Measurements from ENCODE around the gene VTN. TPM values are rescaled to one million over a fixed set of nuclear protein-coding genes. Genes with fewer than 3 reads are reported as not detected.

VTN gene
- total RNA-seq, 1 donor from 2014 or later: 0.18 TPM

- Mint-ChIP-seq H3K27ac (peak overlapping the region; percentile 89), H3K4me1 (peaks cover 37% of the 10 kb centered on the region), H3K9me3 (no peaks in the 10 kb centered on the region), H3K36me3 (ENCODE audit: low read depth) (peaks cover 32% of the 10 kb centered on the region), H3K4me3 (peak overlapping the region; percentile 96), H3K27me3 (no peaks in the 10 kb centered on the region)
- intact Hi-C loops (cut with micrococcal nuclease): loop anchor here (1.0 to 2.0 kb wide), 8 partner anchors 17 to 530 kb away; partner anchors contain the start of genes LYRM9, POLDIP2, SARM1 and SLC46A1
- ChIA-PET POLR2A (interaction anchor here (0.6 to 4.3 kb wide), 19 partner anchors 9 to 1668 kb away, joined by 3 to 110 read pairs (median 3); partner anchors contain the start of genes ALDOC, BLTP2, POLDIP2 and RPL23A), CTCF (interaction anchor here (1.4 to 1.5 kb wide), 2 partner anchors 80 to 531 kb away, joined by 5 to 8 read pairs; no protein-coding TSS in a partner anchor)
- ATAC-seq (ENCODE audit: low read depth) (no peak), DNase-seq (no peak)
- TF ChIP-seq CTCF (IDR thresholded peaks at IDR 0.05): no peak
These were observed 33.9 kb downstream of the VTN start for GRCh38 chr17:28335959-28336871.

DNA sequence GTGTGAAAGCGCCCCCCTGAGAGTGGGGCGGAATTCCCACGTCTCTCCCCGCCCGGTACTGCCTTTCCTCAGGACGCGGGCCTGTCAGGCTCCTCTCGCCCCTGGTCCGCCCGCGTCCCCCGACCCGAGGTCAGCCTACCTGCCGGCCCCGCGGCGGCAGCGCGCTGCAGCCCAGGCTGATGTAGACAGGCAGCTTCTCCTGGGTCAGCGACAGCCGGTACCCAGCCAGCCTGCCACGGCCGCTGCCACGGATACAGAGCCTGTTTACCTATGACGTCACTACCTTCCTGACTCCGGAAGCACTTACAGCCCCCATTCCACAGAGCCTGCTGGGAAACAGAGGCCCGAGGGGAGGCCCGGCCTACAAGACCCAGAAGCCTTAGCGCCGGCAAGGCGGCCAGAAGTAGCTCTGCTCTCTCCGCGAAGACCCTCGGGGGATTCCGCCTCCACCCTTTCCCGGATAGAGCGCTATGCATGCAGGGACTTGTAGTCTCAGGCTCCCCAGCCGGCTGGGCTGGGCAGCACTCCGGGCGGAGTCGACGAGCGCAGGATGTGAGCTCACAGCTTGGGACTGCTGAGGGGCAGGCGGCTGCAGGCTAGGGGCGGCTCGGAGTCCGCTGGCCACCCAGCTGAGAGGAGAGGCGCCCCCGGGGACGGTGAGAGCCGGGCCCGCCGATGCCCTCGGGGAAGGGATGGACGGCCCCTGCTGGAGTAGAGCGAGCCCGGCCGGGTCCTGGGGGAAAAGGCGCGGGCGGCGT, 34.7 kb downstream of the VTN start, which contains the start of the genes IFT20 and TNFAIP1:
IFT20 (minus strand) TSS at position 272 of the 758 bp plus-strand sequence. CDS start 3,487 bp downstream, outside the sequence.
TNFAIP1 (plus strand) TSS at position 561 of the 758 bp plus-strand sequence. CDS start 3,761 bp downstream, outside the sequence.
- H3K27ac Mint-ChIP-seq: peak within 1 kb of the TSS; percentile 89
- no peak for TF ChIP-seq CTCF (IDR thresholded peaks at IDR 0.05)
- peak within 1 kb of the TSS; percentile 96 for H3K4me3 Mint-ChIP-seq
- intact Hi-C loops (cut with micrococcal nuclease): loop anchor here (1.0 to 2.0 kb wide), 8 partner anchors 16 to 529 kb away; partner anchors contain the start of genes LYRM9, POLDIP2, SARM1 and SLC46A1
- ChIA-PET POLR2A (interaction anchor here (0.6 to 4.3 kb wide), 21 partner anchors 10 to 1669 kb away, joined by 3 to 110 read pairs (median 3); partner anchors contain the start of genes ALDOC, BLTP2, POLDIP2 and RPL23A), CTCF (interaction anchor here (1.4 to 1.5 kb wide), 2 partner anchors 81 to 530 kb away, joined by 5 to 8 read pairs; no protein-coding TSS in a partner anchor)
- peak; percentile 90 for DNase-seq
- no peaks in the 10 kb centered on the region for H3K9me3 Mint-ChIP-seq
- no peaks in the 10 kb centered on the region for H3K27me3 Mint-ChIP-seq
- peaks cover 32% of the 10 kb centered on the region for H3K36me3 Mint-ChIP-seq (ENCODE audit: low read depth)
- peaks cover 37% of the 10 kb centered on the region for H3K4me1 Mint-ChIP-seq
- peak; percentile 96 for ATAC-seq (ENCODE audit: low read depth)

DNA sequence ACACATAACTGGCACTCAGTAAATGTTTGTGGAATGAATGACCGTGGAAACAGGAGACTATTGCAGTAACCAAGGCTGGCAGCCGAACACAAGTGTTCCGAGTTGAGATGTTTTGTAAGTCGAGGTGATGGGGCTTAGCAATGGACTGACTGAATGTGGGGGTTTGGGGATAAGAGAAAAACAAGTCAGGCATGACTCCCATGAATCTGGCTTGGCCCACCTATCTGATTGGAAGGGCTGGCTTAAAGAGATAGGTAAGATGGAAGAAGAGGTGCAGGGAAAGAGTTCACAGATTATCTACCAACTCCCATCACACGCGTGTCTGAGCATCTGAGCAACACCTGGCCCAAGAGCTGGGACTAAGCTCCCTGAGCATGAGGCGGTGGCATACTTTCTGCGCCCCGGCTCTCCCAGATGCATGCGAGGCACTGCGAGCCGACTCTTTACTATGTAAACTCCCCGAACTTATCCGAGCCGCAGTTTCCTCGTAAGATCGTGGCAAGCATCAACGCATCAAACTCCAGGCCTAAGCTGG, 35.4 kb downstream of the VTN start:
- H3K27me3 Mint-ChIP-seq: no peaks in the 10 kb centered on the region
- TF ChIP-seq CTCF (IDR thresholded peaks at IDR 0.05): no peak
- H3K36me3 Mint-ChIP-seq (ENCODE audit: low read depth): peaks cover 29% of the 10 kb centered on the region
- ChIA-PET CTCF (interaction anchor here (1.4 to 1.5 kb wide), 2 partner anchors 82 to 529 kb away, joined by 5 to 8 read pairs; no protein-coding TSS in a partner anchor), POLR2A (interaction anchor here (0.9 to 4.3 kb wide), 15 partner anchors 16 to 617 kb away, joined by 3 to 110 read pairs (median 5); partner anchors contain the start of genes BLTP2, POLDIP2, RPL23A and SARM1)
- H3K27ac Mint-ChIP-seq: peak overlapping the region; percentile 89
- no peak for ATAC-seq (ENCODE audit: low read depth)
- DNase-seq: no peak
- no peaks in the 10 kb centered on the region for H3K9me3 Mint-ChIP-seq
- peak overlapping the region; percentile 96 for H3K4me3 Mint-ChIP-seq
- intact Hi-C loops (cut with micrococcal nuclease): loop anchor here (1.0 to 2.0 kb wide), 8 partner anchors 15 to 528 kb away; partner anchors contain the start of genes LYRM9, POLDIP2, SARM1 and SLC46A1
- H3K4me1 Mint-ChIP-seq: peaks cover 37% of the 10 kb centered on the region

GRCh38 chr17:28334171-28334570, 35.9 kb downstream of the VTN start:
- DNase-seq: no peak
- Mint-ChIP-seq H3K4me3 (peak overlapping the region; percentile 96), H3K36me3 (ENCODE audit: low read depth) (peaks cover 28% of the 10 kb centered on the region), H3K9me3 (no peaks in the 10 kb centered on the region), H3K27ac (peak overlapping the region; percentile 89), H3K4me1 (peaks cover 35% of the 10 kb centered on the region), H3K27me3 (no peaks in the 10 kb centered on the region)
- no peak for TF ChIP-seq CTCF (IDR thresholded peaks at IDR 0.05)
- intact Hi-C loops (cut with micrococcal nuclease): loop anchor here (2.0 kb wide), 1 partner anchor 441 kb away; the partner anchor contains the start of gene LYRM9
- CTCF ChIA-PET: no interaction called here
- POLR2A ChIA-PET: interaction anchor here (4.3 kb wide), 1 partner anchor 24 kb away, joined by 110 read pairs; the partner anchor contains the start of gene POLDIP2
- ATAC-seq (ENCODE audit: low read depth): no peak

Data from activated B cell treated with CpG ODN at 0.5 μM for 24 hours (primary cell).